GM23338 (cell line): ENCODE results near the gene MICAL2. TPM values are rescaled to one million over a fixed set of nuclear protein-coding genes. Genes with fewer than 3 reads are reported as not detected.

Experiments used
- ATAC-seq: fragments of 200-7000 bp; cut with Tn5 transposase; 3 replicates; pipeline ENCODE4 v1.9.1; 2020
- DNase-seq: peaks from one replicate; pipeline ENCODE4 v3.0.0-alpha.2; 2015; ENCODE audit warnings: low spot score
- H2AFZ ChIP-seq: fragments of 200-600 bp; sonication (generic); 2 replicates; pipeline ENCODE4 v1.8.0; 2016; ENCODE audit warnings: antibody characterized with exemption, mild to moderate bottlenecking, moderate library complexity
- H3F3A ChIP-seq: fragments of 200-600 bp; sonication (generic); replicated peaks from 2 replicates; pipeline ENCODE4 v1.8.0; 2017; ENCODE audit warnings: antibody characterized with exemption, mixed run types, low read depth
- H3K27ac ChIP-seq: fragments of 200-600 bp; sonication (generic); 2 replicates; pipeline ENCODE4 v1.6.1; 2016; ENCODE audit warnings: low read depth
- H3K27me3 ChIP-seq: fragments of 200-600 bp; sonication (generic); 2 replicates; pipeline ENCODE4 v1.8.0; 2016; ENCODE audit warnings: mild to moderate bottlenecking, mixed run types, moderate library complexity; ENCODE audit not compliant: insufficient read depth
- H3K36me3 ChIP-seq: fragments of 200-600 bp; sonication (generic); 2 replicates; pipeline ENCODE4 v1.8.0; 2016; ENCODE audit warnings: mild to moderate bottlenecking; ENCODE audit not compliant: insufficient read depth
- H3K4me1 ChIP-seq: fragments of 200-600 bp; sonication (generic); 2 replicates; pipeline ENCODE4 v1.8.0; 2016; ENCODE audit warnings: mild to moderate bottlenecking, moderate library complexity; ENCODE audit not compliant: insufficient read depth
- H3K4me2 ChIP-seq: fragments of 200-600 bp; sonication (generic); 2 replicates; pipeline ENCODE4 v1.7.1; 2017; ENCODE audit warnings: mixed run types
- H3K4me3 ChIP-seq: fragments of 200-600 bp; sonication (generic); 2 replicates; pipeline ENCODE4 v1.6.1; 2016; ENCODE audit warnings: mixed run types
- H3K79me2 ChIP-seq: fragments of 200-600 bp; sonication (generic); replicated peaks from 2 replicates; pipeline ENCODE4 v1.8.0; 2017; ENCODE audit warnings: mild to moderate bottlenecking; ENCODE audit not compliant: insufficient read depth
- H3K9me2 ChIP-seq: fragments of 200-600 bp; sonication (generic); 2 replicates; pipeline ENCODE4 v1.8.0; 2017; ENCODE audit not compliant: insufficient read depth
- H4K20me1 ChIP-seq: fragments of 200-600 bp; sonication (generic); replicated peaks from 2 replicates; pipeline ENCODE4 v1.8.0; 2017; ENCODE audit warnings: mild to moderate bottlenecking; ENCODE audit not compliant: insufficient read depth
- H3K27ac Mint-ChIP-seq: 2 replicates; pipeline ENCODE4 v1.8.0; 2020; ENCODE audit warnings: inconsistent platforms, mild to moderate bottlenecking, moderate library complexity, mixed read lengths
- H3K27me3 Mint-ChIP-seq: 3 replicates; pipeline ENCODE4 v1.8.0; 2022; ENCODE audit warnings: low read depth, mild to moderate bottlenecking, moderate library complexity, mixed read lengths, inconsistent platforms; ENCODE audit not compliant: insufficient read depth, poor library complexity
- H3K36me3 Mint-ChIP-seq: 3 replicates; pipeline ENCODE4 v1.8.0; 2021; ENCODE audit warnings: low read depth, mild to moderate bottlenecking, inconsistent platforms, moderate library complexity, mixed read lengths
- H3K4me1 Mint-ChIP-seq: 3 replicates; pipeline ENCODE4 v1.8.0; 2020; ENCODE audit warnings: mild to moderate bottlenecking, inconsistent platforms, mixed read lengths
- H3K4me3 Mint-ChIP-seq: 3 replicates; pipeline ENCODE4 v1.8.0; 2021; ENCODE audit warnings: moderate library complexity, mild to moderate bottlenecking, inconsistent platforms, mixed read lengths
- H3K9me3 Mint-ChIP-seq: 3 replicates; pipeline ENCODE4 v1.8.0; 2020; ENCODE audit warnings: moderate library complexity, mild to moderate bottlenecking, inconsistent platforms, mixed read lengths
- CREB1 ChIP-seq: fragments of 250-450 bp; sonication (Bioruptor Pico); IDR thresholded peaks from 2 replicates; pipeline ENCODE4 v1.5.0; 2020; ENCODE audit warnings: low read depth, mild to moderate bottlenecking, moderate library complexity
- EZH2phosphoT487 ChIP-seq: fragments of 200-600 bp; sonication (generic); IDR thresholded peaks from one replicate; pipeline ENCODE4 v1.8.1; 2018; ENCODE audit warnings: antibody characterized with exemption; ENCODE audit not compliant: unreplicated experiment
- JUNB ChIP-seq: IDR thresholded peaks from one replicate; pipeline ENCODE4 v1.6.1; 2016; ENCODE audit warnings: antibody characterized with exemption; ENCODE audit not compliant: unreplicated experiment
- STAT1 ChIP-seq: IDR thresholded peaks from one replicate; pipeline ENCODE4 v1.6.1; 2016; ENCODE audit warnings: antibody characterized with exemption; ENCODE audit not compliant: unreplicated experiment
- ZNF114 ChIP-seq: fragments of 250-450 bp; sonication (Bioruptor Pico); IDR thresholded peaks from 2 replicates; pipeline ENCODE4 v1.5.0; 2020; ENCODE audit warnings: mild to moderate bottlenecking, moderate library complexity
- ZNF331 ChIP-seq: fragments of 250-450 bp; sonication (Bioruptor Pico); IDR thresholded peaks from 2 replicates; pipeline ENCODE4 v1.5.0; 2020; ENCODE audit warnings: low read depth, mild to moderate bottlenecking, moderate library complexity
- polyA plus RNA-seq: library from polyadenylated mRNA; unstranded; fragments of >200 nt; fragmentation: Nextera tagmentation; extraction: Ambion mirVana; gene quantifications from 2 replicates; pipeline ENCODE4 v1.2.1, GENCODE V29; 2016
- total RNA-seq: library from RNA; depleted of rRNA; stranded (reverse); fragments of >200 nt; shearing (Covaris generic); gene quantifications from 2 replicates; pipeline ENCODE4 v1.2.3, GENCODE V29; 2014
- TF ChIP-seq, protein P1 (sequence below): IDR thresholded peaks from one replicate; pipeline ENCODE4 v1.6.1; 2018; ENCODE audit warnings: antibody characterized with exemption; ENCODE audit not compliant: unreplicated experiment
- TF ChIP-seq, protein P2 (sequence below): fragments of 250-450 bp; sonication (Bioruptor Pico); IDR thresholded peaks from 2 replicates; pipeline ENCODE4 v1.5.0; 2020; ENCODE audit warnings: mild to moderate bottlenecking, moderate library complexity
- TF ChIP-seq, protein P3 (sequence below): IDR thresholded peaks from 2 replicates; pipeline ENCODE4 v1.6.1; 2016; ENCODE audit warnings: antibody characterized with exemption
- TF ChIP-seq, protein P4 (sequence below), 2 experiments: fragments of 200-600 bp in 1 of 2; sonication (generic) in 1 of 2; conservative IDR thresholded peaks; 2 replicates each; pipeline versions ENCODE4 v1.5.1 to v1.6.1; 2016 to 2017; ENCODE audit warnings: antibody characterized with exemption in 2 of 2, low read depth in 2 of 2, mild to moderate bottlenecking in 2 of 2, moderate library complexity in 1 of 2

Gene MICAL2
- total and polyA plus RNA-seq, 2 experiments from 2014 or later = 0.66 to 1.4 TPM

DNA sequence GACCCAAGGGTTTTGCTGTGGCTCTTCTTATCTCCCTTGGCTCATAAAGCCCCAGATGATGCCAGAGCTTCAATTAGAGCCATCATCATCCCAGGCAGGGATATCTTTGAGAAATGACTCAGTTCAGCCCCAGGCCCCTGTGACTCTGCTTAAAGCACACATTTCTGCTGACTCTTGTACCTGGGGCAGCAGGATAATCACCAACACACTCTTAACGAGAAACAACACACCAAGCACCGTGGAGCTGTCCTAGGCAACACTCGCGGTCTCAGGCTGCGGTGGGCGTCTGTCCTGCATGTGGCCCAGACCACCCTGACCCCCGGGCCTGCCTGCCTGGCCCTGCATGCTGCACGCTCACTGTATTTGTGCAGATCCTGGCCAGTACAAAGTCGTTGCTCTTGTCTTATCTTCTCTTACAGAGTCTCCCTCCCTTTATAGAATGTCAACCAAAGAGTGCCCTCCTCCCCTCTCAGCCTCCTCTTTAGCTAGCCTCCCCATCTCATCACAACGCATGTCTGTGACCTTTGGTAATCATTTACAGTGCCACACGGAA lies 152.8 kb downstream of the MICAL2 start:
- Histone ChIP-seq H3F3A (no peaks in the 10 kb centered on the region), H3K4me1 (no peaks in the 10 kb centered on the region), H3K9me2 (no peaks in the 10 kb centered on the region), H2AFZ (no peak overlapping the region), H3K4me2 (no peak overlapping the region), H3K79me2 (no peaks in the 10 kb centered on the region), H3K4me3 (no peak overlapping the region), H3K36me3 (no peaks in the 10 kb centered on the region), H4K20me1 (no peaks in the 10 kb centered on the region), H3K27ac (no peak overlapping the region), H3K27me3 (no peaks in the 10 kb centered on the region)
- peaks cover 3% of the 10 kb centered on the region; the same call in 2 of the 3 replicates for H3K4me1 Mint-ChIP-seq
- no peaks in the 10 kb centered on the region for H3K27me3 Mint-ChIP-seq
- no peaks in the 10 kb centered on the region for H3K9me3 Mint-ChIP-seq
- H3K4me3 Mint-ChIP-seq = no peak overlapping the region
- no peak overlapping the region for H3K27ac Mint-ChIP-seq
- no peaks in the 10 kb centered on the region for H3K36me3 Mint-ChIP-seq
- ATAC-seq (no peak), DNase-seq (no peak)
- no peak for TF ChIP-seq STAT1
- TF ChIP-seq, protein P1, sequence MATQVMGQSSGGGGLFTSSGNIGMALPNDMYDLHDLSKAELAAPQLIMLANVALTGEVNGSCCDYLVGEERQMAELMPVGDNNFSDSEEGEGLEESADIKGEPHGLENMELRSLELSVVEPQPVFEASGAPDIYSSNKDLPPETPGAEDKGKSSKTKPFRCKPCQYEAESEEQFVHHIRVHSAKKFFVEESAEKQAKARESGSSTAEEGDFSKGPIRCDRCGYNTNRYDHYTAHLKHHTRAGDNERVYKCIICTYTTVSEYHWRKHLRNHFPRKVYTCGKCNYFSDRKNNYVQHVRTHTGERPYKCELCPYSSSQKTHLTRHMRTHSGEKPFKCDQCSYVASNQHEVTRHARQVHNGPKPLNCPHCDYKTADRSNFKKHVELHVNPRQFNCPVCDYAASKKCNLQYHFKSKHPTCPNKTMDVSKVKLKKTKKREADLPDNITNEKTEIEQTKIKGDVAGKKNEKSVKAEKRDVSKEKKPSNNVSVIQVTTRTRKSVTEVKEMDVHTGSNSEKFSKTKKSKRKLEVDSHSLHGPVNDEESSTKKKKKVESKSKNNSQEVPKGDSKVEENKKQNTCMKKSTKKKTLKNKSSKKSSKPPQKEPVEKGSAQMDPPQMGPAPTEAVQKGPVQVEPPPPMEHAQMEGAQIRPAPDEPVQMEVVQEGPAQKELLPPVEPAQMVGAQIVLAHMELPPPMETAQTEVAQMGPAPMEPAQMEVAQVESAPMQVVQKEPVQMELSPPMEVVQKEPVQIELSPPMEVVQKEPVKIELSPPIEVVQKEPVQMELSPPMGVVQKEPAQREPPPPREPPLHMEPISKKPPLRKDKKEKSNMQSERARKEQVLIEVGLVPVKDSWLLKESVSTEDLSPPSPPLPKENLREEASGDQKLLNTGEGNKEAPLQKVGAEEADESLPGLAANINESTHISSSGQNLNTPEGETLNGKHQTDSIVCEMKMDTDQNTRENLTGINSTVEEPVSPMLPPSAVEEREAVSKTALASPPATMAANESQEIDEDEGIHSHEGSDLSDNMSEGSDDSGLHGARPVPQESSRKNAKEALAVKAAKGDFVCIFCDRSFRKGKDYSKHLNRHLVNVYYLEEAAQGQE = no peak
- TF ChIP-seq EZH2phosphoT487 = no peak
- TF ChIP-seq CREB1 (CRISPR knock-in tag) = no peak
- no peak for TF ChIP-seq ZNF331 (CRISPR knock-in tag)
- TF ChIP-seq, protein P2, sequence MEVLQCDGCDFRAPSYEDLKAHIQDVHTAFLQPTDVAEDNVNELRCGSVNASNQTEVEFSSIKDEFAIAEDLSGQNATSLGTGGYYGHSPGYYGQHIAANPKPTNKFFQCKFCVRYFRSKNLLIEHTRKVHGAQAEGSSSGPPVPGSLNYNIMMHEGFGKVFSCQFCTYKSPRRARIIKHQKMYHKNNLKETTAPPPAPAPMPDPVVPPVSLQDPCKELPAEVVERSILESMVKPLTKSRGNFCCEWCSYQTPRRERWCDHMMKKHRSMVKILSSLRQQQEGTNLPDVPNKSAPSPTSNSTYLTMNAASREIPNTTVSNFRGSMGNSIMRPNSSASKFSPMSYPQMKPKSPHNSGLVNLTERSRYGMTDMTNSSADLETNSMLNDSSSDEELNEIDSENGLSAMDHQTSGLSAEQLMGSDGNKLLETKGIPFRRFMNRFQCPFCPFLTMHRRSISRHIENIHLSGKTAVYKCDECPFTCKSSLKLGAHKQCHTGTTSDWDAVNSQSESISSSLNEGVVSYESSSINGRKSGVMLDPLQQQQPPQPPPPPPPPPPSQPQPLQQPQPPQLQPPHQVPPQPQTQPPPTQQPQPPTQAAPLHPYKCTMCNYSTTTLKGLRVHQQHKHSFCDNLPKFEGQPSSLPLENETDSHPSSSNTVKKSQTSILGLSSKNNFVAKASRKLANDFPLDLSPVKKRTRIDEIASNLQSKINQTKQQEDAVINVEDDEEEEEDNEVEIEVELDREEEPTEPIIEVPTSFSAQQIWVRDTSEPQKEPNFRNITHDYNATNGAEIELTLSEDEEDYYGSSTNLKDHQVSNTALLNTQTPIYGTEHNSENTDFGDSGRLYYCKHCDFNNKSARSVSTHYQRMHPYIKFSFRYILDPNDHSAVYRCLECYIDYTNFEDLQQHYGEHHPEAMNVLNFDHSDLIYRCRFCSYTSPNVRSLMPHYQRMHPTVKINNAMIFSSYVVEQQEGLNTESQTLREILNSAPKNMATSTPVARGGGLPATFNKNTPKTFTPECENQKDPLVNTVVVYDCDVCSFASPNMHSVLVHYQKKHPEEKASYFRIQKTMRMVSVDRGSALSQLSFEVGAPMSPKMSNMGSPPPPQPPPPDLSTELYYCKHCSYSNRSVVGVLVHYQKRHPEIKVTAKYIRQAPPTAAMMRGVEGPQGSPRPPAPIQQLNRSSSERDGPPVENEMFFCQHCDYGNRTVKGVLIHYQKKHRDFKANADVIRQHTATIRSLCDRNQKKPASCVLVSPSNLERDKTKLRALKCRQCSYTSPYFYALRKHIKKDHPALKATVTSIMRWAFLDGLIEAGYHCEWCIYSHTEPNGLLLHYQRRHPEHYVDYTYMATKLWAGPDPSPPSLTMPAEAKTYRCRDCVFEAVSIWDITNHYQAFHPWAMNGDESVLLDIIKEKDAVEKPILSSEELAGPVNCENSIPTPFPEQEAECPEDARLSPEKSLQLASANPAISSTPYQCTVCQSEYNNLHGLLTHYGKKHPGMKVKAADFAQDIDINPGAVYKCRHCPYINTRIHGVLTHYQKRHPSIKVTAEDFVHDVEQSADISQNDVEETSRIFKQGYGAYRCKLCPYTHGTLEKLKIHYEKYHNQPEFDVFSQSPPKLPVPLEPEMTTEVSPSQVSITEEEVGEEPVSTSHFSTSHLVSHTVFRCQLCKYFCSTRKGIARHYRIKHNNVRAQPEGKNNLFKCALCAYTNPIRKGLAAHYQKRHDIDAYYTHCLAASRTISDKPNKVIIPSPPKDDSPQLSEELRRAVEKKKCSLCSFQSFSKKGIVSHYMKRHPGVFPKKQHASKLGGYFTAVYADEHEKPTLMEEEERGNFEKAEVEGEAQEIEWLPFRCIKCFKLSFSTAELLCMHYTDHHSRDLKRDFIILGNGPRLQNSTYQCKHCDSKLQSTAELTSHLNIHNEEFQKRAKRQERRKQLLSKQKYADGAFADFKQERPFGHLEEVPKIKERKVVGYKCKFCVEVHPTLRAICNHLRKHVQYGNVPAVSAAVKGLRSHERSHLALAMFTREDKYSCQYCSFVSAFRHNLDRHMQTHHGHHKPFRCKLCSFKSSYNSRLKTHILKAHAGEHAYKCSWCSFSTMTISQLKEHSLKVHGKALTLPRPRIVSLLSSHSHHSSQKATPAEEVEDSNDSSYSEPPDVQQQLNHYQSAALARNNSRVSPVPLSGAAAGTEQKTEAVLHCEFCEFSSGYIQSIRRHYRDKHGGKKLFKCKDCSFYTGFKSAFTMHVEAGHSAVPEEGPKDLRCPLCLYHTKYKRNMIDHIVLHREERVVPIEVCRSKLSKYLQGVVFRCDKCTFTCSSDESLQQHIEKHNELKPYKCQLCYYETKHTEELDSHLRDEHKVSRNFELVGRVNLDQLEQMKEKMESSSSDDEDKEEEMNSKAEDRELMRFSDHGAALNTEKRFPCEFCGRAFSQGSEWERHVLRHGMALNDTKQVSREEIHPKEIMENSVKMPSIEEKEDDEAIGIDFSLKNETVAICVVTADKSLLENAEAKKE (CRISPR knock-in tag) = no peak
- TF ChIP-seq, protein P3, sequence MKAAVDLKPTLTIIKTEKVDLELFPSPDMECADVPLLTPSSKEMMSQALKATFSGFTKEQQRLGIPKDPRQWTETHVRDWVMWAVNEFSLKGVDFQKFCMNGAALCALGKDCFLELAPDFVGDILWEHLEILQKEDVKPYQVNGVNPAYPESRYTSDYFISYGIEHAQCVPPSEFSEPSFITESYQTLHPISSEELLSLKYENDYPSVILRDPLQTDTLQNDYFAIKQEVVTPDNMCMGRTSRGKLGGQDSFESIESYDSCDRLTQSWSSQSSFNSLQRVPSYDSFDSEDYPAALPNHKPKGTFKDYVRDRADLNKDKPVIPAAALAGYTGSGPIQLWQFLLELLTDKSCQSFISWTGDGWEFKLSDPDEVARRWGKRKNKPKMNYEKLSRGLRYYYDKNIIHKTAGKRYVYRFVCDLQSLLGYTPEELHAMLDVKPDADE = no peak
- TF ChIP-seq, protein P4, sequence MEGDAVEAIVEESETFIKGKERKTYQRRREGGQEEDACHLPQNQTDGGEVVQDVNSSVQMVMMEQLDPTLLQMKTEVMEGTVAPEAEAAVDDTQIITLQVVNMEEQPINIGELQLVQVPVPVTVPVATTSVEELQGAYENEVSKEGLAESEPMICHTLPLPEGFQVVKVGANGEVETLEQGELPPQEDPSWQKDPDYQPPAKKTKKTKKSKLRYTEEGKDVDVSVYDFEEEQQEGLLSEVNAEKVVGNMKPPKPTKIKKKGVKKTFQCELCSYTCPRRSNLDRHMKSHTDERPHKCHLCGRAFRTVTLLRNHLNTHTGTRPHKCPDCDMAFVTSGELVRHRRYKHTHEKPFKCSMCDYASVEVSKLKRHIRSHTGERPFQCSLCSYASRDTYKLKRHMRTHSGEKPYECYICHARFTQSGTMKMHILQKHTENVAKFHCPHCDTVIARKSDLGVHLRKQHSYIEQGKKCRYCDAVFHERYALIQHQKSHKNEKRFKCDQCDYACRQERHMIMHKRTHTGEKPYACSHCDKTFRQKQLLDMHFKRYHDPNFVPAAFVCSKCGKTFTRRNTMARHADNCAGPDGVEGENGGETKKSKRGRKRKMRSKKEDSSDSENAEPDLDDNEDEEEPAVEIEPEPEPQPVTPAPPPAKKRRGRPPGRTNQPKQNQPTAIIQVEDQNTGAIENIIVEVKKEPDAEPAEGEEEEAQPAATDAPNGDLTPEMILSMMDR (conservative IDR thresholded peaks at IDR 0.05; ENCODE audit: low read depth in 2 of 2) = no peak
- TF ChIP-seq ZNF114 (CRISPR knock-in tag) = no peak
- TF ChIP-seq JUNB = no peak
